ENCODE measurements around the gene BZW2.

The BZW2 gene

DNA sequence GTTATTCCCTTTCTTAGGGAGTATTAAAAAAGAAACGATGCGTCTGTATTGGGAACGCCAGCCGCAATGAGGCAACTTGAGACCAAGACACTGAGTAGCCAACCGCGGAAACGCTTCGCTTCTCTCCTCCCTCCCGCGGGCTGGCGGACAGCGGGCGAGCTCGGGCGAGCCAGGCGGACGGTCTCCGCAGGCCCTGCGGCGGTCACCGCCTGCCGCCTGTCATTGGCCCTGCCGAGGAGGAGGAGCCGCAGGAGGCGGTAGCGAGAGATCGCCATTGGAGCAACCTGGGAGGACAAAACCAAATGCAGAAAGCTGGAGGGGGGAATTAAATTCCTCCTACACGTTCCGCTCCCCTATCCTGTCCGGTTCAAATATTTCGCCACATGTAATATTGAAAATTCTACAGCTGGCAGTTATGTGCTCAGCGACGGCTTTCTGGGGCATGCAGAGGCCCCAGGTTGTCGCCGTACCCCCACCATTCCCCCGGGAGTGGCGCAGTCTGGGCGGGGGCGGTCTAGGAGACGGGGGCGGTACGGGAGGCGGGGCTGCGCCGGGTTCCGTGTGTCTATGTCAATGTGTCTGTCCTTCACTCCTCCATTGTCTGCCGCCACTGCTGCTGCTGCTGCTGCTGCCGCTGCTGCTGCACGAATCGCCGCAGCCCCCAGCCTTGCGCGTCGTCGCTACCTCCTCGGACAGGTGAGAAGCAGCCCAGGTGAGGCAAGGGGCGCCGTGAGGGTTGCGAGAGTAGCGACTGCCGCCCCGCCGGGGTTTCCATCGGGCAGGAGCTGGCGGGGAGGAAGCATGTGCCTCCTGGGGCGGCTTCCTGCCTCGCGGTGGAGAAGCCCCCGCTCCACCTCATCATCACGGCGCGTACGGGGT is at the start of gene BZW2, which contains the start of gene ANKMY2:
BZW2 (plus strand) TSS at position 589 of the 879 bp plus-strand sequence. CDS start 19,263 bp downstream, outside the sequence.
ANKMY2 (minus strand) TSS at position 162 of the 879 bp plus-strand sequence. CDS start 181 bp downstream, outside the sequence.
- peak; percentile 95 for DNase-seq (ENCODE audit: low spot score)

DNA sequence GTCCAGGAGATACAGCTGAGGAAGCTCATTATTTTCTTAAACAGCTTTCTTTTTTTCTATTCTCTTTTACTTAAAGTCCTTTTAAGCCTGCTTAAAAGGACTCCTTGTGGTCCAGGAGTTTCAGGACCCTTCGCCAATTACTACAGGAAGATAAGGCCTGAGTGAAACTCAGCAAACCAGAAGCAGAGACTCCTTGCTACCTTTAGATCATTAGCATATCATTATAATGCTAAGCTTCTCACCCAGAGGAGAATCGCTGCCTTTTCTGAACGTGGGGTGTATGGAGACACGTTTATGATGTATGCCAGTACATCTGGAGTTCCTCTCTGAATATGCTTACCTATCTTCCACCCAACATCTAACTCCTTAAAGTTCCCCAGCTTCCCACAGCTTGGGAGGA is 48.0 kb upstream of the BZW2 start:
- DNase-seq (ENCODE audit: low spot score) = no peak

DNA sequence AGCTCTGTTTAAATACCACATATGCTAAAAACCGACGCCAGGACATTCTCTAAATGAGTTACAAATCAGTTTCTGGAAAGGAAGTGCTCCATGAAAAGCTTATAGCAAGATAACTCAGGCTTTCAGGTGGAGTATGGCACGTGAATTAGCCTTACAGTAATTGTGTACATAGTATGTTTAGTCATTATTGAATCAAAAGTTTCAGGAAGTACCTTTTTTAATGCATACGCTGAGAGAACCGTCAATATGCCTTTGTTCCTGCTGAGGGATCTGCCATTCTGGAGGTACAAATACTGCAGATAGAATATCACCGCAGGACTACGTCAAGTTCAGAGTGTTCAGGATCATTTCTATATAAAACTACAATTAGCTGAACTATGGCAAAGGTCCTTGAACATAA is 46.1 kb upstream of the BZW2 start:
- DNase-seq (ENCODE audit: low spot score) = no peak

DNA sequence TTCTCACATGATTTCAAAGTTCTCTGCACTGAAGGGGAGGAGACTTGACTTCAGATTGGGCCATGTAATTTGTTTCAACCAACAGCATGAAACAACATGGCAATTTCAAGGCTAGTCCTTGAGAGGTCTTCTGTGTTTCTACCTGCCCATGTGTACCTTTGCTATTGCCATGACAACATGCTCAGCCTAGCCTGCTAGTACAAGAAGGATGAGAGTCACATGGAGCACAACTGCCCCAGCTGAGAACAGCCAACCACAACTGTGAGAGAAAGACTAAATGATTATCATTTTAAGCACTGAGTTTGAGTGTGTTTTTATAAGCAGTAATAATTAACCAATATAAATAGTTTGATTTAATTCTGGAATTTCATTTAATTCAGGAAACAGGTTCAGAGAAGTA is 42.3 kb upstream of the BZW2 start:
- DNase-seq (ENCODE audit: low spot score) = no peak

DNA sequence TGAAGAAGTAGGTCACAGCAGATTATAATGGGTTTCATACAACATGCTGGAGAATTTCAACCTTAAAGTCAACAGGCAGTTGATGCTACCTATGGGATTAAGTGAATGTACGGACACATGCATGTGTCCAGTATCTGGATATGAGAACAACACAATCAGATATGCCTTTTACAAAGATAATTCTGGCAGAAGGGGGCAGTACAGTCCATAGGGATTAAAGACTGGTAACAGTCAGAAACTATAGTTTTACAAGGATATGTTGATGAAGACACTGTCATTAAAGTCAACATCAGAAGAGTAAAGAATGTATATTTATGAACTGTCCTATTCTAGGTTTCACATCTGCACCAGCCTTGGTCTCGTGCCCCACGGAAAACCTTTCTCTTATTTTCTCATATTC is 41.9 kb upstream of the BZW2 start:
- peak; percentile 18 for DNase-seq (ENCODE audit: low spot score)

DNA sequence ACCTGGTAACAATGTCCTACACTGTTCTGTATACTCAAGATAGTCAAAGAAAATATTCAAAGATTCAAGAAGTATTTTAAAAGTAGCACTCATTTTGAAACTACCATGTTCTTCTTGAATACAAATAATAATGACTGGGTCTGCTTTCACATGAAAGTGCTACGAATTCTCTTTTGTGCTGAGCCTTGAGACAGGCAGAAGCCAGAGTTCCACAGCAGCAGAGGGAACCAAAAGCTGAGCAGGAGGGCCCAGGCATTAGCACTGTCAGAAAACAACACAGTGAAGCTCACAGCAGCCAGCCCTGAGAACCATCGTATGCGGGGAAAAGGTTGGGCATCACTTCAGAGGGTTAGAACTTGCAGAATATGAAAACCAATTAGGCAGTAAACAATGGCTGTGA is 39.3 kb upstream of the BZW2 start:
- no peak for DNase-seq (ENCODE audit: low spot score)

DNA sequence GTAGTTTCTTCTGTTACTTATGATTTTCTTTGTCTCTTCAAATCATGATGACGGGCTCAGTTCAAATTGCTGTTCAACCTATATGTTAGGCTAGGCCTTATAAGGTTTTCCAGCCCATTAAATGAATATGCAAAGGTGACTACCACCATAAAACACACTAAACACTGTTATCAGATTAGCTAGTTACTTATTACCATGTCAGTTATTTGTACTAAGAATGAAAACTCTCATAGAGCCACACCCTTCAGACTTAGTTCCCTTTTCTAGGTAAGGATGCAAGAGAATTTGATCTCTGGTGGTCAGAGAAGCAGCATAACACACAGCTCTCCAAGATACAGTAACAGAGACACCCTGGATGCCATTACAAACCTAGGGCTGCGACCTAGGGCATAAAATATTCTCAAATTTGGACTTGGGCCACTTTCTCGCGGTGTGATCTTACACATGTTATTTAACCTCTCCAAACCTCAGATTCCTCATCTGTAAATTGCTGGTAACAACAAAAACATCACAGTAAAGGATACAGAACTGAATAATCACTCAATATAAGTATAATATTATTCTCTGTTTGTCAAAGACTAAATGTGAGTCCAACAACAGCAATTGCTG is 36.0 kb upstream of the BZW2 start:
- no peak for DNase-seq (ENCODE audit: low spot score)

DNA sequence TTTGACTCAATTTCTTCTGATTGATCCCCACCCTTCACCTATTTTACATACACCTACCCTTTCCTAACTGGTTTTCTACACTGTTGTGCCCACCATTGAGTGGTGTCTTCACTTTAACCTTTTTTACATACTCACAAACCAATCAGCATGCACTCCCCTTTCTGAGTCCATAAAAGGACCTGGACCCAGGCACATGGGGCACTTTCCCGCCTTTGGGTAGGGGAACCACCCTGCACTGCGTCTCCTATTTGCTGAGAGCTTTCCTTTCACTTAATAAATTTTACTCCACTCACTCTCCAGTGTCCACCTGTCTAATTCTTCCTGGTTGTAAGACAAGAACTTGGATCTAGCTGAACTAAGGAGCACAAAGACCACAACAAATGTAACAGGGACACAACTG is 34.3 kb upstream of the BZW2 start:
- no peak for DNase-seq (ENCODE audit: low spot score)

DNA sequence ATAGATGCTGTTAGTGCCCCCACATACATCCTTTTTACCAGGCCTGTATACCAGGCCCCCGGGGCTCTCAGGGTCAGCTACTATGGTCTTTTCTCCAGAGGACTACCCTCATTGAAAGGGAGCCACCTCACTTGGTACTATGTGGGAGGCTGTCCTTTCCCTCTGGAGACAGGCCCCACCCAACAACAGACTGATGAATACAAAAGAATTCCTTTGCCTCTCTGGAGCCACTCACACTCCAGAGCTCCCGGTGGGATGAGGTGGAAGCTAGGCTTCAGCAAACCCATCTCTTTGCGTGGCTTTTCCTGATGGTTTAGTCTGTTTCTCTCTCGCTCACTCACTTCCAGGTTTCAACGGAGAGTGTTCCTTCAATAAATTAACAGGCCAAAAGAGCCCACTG is 30.8 kb upstream of the BZW2 start:
- no peak for DNase-seq (ENCODE audit: low spot score)

DNA sequence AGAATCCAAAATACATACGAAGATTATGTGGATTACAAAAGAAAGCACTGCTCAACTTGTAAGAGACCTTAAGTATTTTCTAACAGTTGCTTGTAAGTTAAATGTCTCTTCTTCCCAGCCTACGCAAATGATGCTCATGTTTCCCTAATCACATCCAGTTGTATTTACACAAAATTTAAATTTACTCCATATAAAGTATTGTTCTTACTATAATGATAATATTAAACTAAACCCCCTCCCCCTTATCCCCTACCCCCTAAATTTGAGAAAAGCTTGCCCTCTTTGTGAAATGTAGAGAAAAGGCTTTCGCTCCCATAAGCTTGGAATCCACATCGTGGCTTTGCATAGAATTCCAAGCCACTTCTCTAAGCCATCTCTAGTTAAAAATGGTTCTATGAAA is 29.9 kb upstream of the BZW2 start:
- no peak for DNase-seq (ENCODE audit: low spot score)

DNA sequence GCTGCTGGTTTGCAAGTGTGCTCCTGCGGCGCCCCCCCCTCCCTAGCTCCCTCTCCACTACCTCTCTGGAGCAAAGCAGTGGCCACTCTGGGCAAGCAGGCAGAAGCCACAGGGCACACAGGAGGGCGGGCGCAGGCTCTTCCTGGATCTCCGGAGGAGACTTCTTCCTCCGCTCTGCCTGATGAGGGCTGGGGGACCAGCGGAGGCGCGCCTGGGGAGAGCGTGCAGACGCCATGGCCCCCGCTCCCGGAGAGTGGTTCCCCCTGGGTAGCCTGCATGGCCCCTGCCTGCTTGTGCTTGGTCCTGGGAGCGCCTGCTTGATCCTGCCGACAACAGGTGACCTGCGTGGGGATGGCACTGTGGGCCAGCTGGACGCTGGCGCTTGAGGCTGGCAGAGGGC is 29.4 kb upstream of the BZW2 start:
- no peak for DNase-seq (ENCODE audit: low spot score)

DNA sequence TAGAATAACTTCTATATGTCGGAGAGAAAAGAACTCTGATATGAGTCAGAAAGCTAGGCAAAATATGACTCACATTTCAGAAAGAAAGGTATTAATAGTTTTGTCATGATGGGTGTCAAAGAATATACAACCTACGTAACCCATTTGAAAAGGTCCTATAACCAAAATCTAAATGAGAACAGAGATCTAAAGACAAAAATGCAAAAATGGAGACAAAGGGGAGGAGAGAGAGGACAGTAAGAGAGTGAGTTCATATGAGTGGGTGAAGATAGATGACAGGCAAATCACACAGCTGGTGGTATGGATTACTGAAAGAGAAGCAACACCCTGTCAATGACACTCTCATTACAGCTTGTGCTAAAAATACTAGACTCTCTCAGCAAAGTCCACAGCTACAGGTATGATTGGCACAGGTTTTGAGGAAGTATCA is 26.0 kb upstream of the BZW2 start:
- DNase-seq (ENCODE audit: low spot score) = no peak

DNA sequence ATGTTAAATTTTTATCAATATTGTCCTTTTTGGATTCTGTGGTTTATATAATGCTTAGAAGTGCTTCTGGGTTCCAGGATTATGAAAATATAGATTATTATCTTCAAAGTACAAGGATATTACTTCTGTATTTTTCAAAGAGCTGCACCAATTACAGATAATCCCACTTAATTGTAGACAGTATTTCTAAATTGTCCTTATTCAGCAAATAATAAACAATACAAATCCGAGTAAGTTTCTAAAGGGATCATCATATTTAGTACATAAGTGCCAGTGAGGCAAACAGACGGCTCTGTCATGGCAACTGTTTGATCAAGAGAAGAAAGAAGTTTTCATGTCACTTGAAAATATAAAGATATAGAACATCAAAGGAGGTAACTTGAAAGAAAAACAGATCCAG is 19.6 kb upstream of the BZW2 start:
- no peak for DNase-seq (ENCODE audit: low spot score)

DNA sequence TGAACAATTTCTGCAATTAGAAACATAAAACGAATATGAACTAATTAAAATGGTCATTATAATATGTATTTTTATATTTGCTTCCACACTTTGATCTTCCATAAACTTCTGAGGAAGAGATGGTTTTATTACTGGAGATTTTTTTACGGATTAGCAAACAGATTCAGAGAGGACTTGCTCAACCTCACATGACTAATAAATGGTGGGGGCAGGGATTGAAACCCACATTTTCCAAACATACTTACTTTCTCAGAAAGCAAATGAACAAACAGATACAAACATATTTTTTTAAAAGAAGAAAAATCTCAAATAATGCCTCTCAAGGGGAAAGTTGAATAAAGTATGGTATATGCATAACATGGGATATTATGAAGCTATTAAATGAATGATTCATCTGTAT is 18.7 kb upstream of the BZW2 start:
- no peak for DNase-seq (ENCODE audit: low spot score)

DNA sequence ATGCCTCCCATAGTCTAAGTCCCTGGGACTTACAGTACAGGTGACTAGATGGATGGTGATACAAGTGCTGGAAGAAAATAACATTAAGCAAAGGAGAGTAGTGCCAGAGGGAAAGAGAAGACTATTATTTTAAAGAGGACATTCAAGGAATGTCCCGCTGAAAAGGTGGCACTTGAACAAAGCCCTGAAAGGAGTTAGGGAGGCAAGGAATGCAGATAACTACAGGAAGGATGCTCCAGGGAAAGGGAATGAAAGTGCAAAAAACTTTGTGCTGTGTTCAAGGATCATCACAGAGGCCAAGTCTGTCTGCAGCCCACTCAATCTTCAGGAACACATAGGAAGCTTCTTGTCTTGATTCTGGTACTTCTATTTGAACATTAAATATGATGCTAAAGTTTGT is 15.3 kb upstream of the BZW2 start:
- no peak for DNase-seq (ENCODE audit: low spot score)

DNA sequence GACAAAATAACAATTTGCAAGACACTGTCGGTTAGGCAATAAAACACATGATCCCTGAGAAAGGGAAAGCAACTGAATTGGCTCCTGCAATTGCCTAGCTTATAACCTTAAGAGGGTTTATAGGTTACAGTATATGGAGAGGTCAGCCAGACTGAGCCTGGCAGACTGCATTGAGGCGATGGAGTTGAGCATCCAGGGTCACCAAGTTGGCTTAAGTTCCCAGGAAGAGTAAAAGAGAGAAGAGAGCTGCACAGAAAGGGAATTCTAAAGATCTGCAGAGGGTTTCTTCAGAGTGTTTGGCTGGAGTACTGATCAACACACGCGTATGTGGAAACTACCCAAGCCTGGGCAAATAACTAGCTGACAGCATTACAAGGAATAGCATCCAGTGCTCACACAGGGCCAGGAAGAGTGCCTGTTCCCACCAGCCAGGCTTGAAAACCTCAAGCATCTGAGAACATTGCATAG is 11.7 kb upstream of the BZW2 start:
- no peak for DNase-seq (ENCODE audit: low spot score)

DNA sequence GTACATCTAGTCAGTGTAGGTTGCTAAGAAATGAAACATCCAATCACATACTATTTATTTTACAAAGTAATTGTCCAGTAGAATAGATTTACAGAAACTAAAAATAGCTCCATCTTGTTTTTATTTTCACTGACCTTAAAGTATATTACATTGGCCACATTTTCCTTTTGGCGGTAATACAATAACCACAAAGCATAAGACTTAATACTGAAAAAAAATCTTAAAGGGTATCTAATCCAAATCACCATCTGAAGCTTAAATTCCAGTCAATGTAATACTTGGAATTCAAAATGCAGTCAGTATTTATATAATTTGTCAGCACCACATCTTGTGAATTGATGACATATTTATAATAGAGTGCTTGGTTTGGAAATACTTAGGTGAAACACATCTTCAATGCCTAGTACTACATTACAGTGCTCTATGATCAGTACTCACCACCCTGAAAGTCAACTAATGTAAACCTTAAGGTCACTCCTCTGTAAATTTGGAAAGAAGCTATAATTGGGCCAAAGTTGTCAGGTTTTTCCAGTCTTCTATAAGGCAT is 9.4 kb upstream of the BZW2 start:
- no peak for DNase-seq (ENCODE audit: low spot score)

DNA sequence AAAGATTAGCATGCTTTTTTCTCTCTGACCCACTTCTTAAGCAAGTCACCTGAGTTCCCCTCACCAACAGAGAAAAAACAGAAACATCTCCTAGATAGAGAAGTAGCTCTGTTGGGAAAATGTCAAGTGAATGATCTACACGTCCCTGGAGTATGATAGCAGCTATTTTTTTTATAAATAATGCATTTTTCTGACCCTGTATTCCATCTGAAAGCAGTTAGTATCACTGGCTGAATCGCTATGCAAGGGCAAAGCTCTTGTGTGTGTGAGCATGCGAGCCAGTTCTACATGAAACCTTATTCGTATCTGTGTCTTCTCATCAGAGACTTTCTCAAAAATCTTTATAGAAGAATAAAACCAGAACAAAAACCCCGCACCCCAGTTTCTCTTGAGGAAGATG is 8.6 kb upstream of the BZW2 start:
- no peak for DNase-seq (ENCODE audit: low spot score)

DNA sequence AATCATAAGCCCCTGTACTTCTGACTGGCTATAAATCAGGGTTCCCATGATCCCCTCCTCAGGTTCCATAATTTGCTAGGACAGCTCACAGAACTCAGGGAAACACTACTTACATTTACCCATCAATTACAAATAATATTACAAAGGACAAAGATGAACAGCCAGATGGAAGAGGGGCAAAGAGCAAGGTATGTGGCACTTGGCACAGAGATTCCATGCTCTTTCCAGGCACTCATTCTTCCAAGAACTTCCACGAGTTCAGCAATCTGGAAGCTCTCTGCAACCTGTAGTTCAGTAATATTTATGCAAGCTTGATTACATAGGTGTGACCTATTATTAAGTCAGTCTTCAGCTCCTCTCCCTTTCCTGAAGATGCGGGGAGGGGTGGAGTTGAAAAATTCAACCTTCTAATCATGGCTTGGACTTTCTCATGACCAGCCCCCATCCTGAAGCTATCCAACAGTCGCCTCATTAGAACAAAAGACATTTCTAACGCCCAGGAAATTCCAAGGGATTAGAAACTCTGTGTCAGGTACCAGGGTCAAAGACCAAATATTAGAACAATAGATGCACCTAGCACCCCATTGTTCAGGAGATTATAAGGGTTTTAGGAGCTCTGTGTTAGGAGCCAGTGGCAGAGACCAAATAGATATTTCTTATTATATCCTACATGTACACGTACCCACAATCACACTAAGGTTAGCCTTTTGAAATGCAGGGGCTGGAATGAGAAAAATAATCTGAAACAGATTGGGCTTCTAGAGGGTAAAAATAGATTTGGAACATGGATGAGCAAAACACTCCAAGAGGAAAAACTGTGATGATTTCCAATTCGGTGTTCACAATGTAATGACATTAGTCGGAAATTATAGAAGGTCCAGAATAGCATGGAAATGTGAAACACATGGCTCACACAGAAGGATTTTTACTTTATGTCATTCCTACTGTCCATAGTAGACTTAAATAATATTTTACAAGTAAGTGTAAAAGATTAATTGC is 7.4 kb upstream of the BZW2 start:
- no peak for DNase-seq (ENCODE audit: low spot score)

DNA sequence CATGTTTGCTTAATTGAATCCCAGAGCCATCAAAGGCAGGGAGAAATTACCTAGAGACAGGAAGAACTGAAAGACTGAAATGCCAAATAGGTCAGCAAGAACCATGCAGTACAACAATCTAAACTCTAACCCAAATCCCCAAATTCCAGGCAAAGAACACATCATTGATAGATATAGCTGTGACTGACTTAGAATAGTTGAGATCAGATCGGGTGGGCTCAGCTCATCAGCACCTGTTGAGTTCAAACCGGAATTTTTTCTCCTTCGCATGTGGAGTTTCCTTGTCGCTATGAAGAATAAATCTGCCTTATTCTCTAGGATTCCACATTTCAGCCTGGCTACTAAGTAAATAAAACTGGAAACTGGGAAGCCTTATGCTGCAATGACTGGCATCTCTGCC is 1.8 kb upstream of the BZW2 start:
- no peak for DNase-seq (ENCODE audit: low spot score)

DNA sequence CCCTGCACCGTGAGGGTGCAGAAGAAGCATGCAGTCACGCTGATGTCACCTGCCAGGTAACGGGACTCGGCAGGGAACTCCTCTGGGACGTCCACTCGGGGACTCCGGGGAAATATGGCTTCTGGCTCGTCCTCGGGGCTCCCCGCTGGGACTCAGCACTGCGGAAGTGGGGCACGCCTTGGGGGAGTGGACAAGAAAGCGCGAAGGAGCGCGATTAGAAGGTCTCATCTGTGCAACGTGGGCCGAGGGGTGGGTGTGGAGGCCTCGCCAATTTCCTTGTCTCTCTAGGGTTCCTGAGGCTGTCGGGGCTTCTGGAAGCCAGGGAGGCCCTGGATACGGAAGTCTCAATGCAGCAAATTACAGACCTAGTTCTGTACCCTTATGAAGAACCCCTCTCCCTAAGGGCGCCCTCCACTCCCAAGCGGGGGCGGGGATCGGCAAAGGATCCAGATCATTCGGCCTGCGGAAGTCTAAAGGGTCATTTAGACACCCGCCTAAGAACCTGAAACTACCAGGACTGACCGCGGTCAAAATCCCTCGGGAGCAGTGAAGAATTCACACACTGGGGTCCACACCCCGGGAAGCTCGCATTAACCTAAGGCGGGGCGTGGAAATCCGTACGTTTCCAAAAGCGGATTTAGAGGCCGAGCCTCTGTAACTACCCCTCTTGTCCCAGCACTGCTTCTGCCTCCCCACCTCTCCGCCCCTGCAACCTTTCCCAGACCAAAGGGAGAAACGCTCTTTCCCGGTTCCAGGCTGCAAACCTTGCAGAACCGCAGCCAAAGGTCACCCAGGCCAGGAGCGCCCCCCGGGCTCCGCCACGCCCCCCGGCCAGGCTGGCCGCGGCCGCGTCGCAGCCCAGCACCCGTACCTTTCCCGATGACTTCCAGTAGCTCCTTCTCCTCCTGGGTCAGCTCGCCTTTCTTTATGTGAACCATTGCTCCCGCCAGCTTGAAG is 1.1 kb upstream of the BZW2 start:
- DNase-seq (ENCODE audit: low spot score) = peak; percentile 74

Data from hematopoietic multipotent progenitor cell treated with erythropoietin and hydrocortisone succinate and interleukin-3 and kit ligand, for 15 days (in vitro differentiated cells).